ENCODE data around the gene TMEM40. TPM values are rescaled to one million over a fixed set of nuclear protein-coding genes. Genes with fewer than 3 reads are reported as not detected.

The TMEM40 gene
- polyA plus RNA-seq, 1 of the 3 experiments (the other 2 are of a cell fraction): 0.05 TPM

- WGBS (ENCODE audit: low lambda C conversion rate): 74% methylated on average over 11 of the region's 11 CpGs
Observed at GRCh38 chr3:12743583-12743982, 15.5 kb downstream of the TMEM40 start.

More at GRCh38 chr3:12743583-12743982, 15.5 kb downstream of the TMEM40 start:
- Histone ChIP-seq H3K9me2 (no peaks in the 10 kb centered on the region), H3K36me3 (replicated peaks in 1 of 2; ENCODE audit: control insufficient read depth in 1 of 2, insufficient read depth in 2 of 2, low read length in 1 of 2) (no peaks in the 10 kb centered on the region), H3K4me3 (ENCODE audit: low read depth in 2 of 2, low read length in 1 of 2) (no peak overlapping the region), H3K4me2 (no peak overlapping the region), H3K27ac (ENCODE audit: low read depth in 2 of 2, low read length in 1 of 2) (no peak overlapping the region), H3K4me1 (ENCODE audit: control insufficient read depth in 1 of 2, insufficient read depth in 2 of 2, low read depth in 1 of 2, low read length in 1 of 2) (no peaks in the 10 kb centered on the region; a peak in 1 of 4 replicates), H3K9me3 (no peaks in the 10 kb centered on the region), H3F3A (replicated peaks; ENCODE audit: insufficient read depth) (no peaks in the 10 kb centered on the region), H2AFZ (ENCODE audit: low read depth) (no peak overlapping the region), H4K20me1 (ENCODE audit: insufficient read depth) (no peaks in the 10 kb centered on the region), H3K9ac (no peak overlapping the region), H3K27me3 (ENCODE audit: insufficient read depth) (no peaks in the 10 kb centered on the region), H3K79me2 (ENCODE audit: insufficient read depth) (no peaks in the 10 kb centered on the region)
- TF ChIP-seq RAD21 (IDR thresholded peaks at IDR 0.05; ENCODE audit: low read length) (no peak), YY1 (IDR thresholded peaks at IDR 0.05; ENCODE audit: low read depth) (no peak), JUND (IDR thresholded peaks at IDR 0.05) (no peak), FOXJ3 (CRISPR knock-in tag; IDR thresholded peaks at IDR 0.05) (no peak), SMC3 (IDR thresholded peaks at IDR 0.05; ENCODE audit: low read depth, low read length) (no peak), TCF12 (IDR thresholded peaks at IDR 0.05) (no peak), REST (IDR thresholded peaks at IDR 0.05; ENCODE audit: low read depth, low read length) (no peak), GATA2 (CRISPR knock-in tag; IDR thresholded peaks at IDR 0.05) (no peak), CHD2 (IDR thresholded peaks at IDR 0.05; ENCODE audit: low read length, partially characterized antibody) (no peak), TEAD4 (IDR thresholded peaks at IDR 0.05; ENCODE audit: borderline replicate concordance, insufficient read depth) (no peak), RCOR1 (IDR thresholded peaks at IDR 0.05; ENCODE audit: low read length) (no peak), EZH2phosphoT487 (IDR thresholded peaks at IDR 0.05; ENCODE audit: borderline replicate concordance, low read depth) (no peak), FOXM1 (IDR thresholded peaks at IDR 0.05; ENCODE audit: low read depth) (no peak), USF2 (IDR thresholded peaks at IDR 0.05; ENCODE audit: borderline replicate concordance, low read depth, low read length) (no peak), POLR2AphosphoS5 (IDR thresholded peaks at IDR 0.05; ENCODE audit: low read depth, low read length) (no peak), PBX3 (IDR thresholded peaks at IDR 0.05) (no peak), ZBTB33 (IDR thresholded peaks at IDR 0.05; ENCODE audit: borderline replicate concordance, low read depth) (no peak), FOSL2 (IDR thresholded peaks at IDR 0.05; ENCODE audit: borderline replicate concordance, low read depth) (no peak), IRF3 (IDR thresholded peaks at IDR 0.05; ENCODE audit: low read depth, low read length) (no peak)
- TF ChIP-seq, protein P1, sequence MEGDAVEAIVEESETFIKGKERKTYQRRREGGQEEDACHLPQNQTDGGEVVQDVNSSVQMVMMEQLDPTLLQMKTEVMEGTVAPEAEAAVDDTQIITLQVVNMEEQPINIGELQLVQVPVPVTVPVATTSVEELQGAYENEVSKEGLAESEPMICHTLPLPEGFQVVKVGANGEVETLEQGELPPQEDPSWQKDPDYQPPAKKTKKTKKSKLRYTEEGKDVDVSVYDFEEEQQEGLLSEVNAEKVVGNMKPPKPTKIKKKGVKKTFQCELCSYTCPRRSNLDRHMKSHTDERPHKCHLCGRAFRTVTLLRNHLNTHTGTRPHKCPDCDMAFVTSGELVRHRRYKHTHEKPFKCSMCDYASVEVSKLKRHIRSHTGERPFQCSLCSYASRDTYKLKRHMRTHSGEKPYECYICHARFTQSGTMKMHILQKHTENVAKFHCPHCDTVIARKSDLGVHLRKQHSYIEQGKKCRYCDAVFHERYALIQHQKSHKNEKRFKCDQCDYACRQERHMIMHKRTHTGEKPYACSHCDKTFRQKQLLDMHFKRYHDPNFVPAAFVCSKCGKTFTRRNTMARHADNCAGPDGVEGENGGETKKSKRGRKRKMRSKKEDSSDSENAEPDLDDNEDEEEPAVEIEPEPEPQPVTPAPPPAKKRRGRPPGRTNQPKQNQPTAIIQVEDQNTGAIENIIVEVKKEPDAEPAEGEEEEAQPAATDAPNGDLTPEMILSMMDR (IDR thresholded peaks at IDR 0.05): no peak
- CTCF ChIA-PET: interaction anchor here (1.0 kb wide), 1 partner anchor 98 kb away, joined by 3 read pairs; the partner anchor contains the start of gene RPL32
- no peak for DNase-seq
- POLR2A ChIA-PET: no interaction called here

Data from SK-N-SH (cell line).